ENCODE data around the gene JMJD1C.

DNA sequence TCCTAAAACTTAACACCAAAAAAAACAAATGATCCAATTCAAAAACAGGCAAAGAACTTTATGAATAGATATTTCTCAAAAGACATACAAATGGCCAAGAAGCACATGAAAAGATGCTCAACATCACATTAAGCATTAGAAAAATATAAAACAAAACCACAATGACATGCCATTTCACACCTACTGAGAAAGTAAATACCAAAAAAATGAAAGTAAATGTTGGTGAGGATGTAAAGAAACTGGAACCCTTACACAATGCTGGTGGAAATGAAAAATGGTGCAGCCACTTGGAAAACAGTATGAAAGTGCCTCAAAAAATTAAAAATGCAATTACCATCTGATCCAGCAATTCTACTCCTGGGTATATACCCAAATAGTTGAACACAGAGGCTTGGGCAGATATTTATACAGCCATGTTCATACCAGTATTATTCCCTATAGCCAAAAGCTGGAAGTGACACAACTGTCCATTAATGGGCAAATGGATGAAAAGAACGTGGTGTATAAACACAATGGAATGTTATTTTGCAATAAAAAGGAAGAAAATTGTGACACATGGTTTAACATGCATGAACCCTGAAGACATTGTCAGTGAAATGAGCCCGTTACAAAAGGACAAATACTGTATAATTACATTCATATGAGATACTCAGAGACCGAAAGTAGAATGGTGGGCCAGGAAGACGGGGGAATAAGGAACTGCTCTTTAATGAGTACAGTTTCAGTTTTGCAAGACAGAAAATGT lies 89.0 kb downstream of the JMJD1C start:
- no peak for TF ChIP-seq CTCF (IDR thresholded peaks at IDR 0.05; ENCODE audit: extremely low read depth in 1 of 2, insufficient read depth in 1 of 2, low read depth in 1 of 2, low read length in 2 of 2)
- no peak for TF ChIP-seq POLR2A (IDR thresholded peaks at IDR 0.05; ENCODE audit: low read depth, low read length)
- no peak for TF ChIP-seq POLR2AphosphoS5 (IDR thresholded peaks at IDR 0.05; ENCODE audit: insufficient read depth, low read depth, low read length)
- no peak for TF ChIP-seq EZH2 (IDR thresholded peaks at IDR 0.05; ENCODE audit: borderline replicate concordance, low read depth, low read length, severe bottlenecking)
- TF ChIP-seq FOS (IDR thresholded peaks at IDR 0.05; ENCODE audit: borderline replicate concordance, insufficient read depth, low read length): no peak
- no peak for TF ChIP-seq JUN (IDR thresholded peaks at IDR 0.05; ENCODE audit: borderline replicate concordance, insufficient read depth, insufficient read length, low read depth)
- TF ChIP-seq MYC (IDR thresholded peaks at IDR 0.05; ENCODE audit: low read depth, low read length): no peak
- TF ChIP-seq, protein P1, sequence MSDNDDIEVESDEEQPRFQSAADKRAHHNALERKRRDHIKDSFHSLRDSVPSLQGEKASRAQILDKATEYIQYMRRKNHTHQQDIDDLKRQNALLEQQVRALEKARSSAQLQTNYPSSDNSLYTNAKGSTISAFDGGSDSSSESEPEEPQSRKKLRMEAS (IDR thresholded peaks at IDR 0.05; ENCODE audit: insufficient read depth, insufficient read length): no peak

Measured in endothelial cell of umbilical vein (primary cell).